Inflammatory macrophage treated with lipopolysaccharide for 1 hour (primary cell): ENCODE data around the gene MOB3C.

Experiments
- DNase-seq, 2 donors: peaks; one replicate each; pipeline ENCODE4 v3.0.0-alpha.2; 2020 to 2022

The MOB3C gene

DNA sequence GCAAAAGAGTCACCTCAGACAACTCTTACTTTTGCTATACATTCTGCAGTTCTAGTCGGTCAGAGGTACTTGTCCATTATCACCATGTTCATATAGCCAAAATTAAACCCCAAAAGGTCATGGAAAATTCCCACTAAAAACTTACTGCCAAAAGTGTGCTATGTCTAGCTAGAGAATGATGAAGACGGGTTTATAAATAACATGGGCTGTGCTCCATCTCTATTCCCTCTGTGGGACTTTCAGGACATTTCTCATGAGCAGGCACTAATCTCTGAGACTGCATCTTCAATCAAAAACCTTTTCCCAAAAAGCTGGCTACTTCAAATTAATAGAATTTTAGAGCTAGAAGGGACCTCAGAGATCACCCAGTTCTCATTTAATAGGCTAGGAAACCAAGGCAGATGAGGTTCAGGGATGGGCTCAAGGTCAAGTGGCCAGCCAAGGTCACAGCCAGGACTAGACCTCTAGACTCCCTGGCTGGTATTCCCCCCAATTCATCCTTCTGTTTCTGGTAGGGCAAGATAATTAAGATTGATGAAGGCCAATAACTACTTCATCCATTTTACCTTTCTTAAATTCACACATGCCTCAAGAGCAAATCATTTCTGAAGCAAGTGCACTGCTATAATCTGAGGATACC lies 21.0 kb upstream of the MOB3C start:
- no peak for DNase-seq

DNA sequence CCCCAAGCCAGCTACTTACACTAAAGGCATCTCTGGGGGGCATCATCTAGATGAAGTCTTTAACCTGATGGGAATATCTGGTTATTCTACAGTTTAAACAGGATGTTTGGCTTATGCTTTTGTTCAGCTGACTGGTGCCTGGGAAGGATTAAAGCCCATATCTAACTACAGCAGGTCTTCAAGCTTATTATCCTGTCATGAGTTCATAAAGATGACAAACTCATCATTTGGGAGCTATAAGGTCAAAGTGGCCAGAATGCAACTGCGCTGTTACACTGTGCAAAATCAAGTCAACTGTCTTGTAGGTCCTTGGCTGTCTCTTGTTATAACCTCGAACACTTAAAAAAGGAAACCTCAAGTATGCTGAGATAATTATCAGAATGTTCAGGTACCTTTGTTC lies 18.6 kb upstream of the MOB3C start:
- no peak for DNase-seq

DNA sequence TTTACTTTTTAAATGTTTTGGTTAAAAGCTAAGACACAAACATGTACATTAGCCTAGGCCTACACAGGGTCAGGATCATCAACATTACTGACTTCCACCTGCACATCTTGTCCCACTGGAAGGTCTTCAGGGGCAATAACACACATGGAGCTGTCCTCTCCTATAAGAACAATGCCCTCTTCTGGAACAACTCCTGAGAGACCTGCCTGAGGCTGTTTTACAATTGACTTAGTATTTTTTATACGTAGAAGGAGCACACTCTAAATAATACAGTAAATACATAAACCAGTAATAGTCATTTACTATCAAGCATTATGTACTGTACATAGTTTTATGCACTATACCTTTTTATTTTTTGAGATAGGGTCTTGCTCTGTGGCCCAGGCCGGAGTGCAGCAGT lies 14.1 kb upstream of the MOB3C start:
- no peak for DNase-seq

DNA sequence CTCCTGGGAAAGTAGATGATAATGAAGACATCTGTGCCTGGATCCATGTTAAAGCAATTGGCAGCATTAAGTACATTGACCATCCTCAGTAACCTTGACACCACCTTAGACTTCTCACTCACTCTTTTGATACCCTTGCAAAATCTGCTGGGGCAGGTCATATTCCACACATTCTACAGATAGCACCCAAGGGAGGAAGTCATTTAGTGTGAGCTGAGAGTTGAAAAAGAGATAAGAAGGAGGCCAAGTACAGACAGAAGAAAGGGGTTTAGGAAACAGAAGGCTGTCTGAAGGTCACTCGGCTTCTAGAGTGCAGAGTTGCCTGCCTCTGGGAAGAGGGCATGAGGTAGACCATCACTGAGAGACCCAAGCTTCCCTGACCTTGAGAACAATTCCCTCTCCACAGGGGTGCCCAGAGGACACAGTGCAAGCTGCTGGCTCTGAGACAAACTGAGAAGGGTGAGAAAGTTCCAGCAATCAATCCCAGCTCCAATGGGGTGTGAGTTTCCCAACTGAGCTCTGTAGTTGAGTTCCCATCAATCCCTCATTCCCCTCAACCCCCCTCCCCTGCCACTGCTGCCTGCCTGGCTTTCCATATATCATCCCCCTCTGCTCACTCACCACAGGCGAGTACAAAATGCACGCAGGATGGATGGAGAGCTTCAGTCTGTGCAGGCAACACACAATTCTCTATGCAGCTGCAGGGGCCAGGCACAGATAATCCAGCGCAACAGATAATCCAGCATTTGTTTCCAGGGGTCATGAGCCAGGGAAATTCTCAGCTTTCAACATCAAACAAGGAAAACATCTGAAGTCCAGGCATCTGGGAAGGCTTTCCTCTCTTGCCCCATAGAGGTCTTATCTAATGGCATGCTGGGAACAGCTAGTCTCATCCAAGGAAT lies 7.4 kb upstream of the MOB3C start:
- DNase-seq: no peak

DNA sequence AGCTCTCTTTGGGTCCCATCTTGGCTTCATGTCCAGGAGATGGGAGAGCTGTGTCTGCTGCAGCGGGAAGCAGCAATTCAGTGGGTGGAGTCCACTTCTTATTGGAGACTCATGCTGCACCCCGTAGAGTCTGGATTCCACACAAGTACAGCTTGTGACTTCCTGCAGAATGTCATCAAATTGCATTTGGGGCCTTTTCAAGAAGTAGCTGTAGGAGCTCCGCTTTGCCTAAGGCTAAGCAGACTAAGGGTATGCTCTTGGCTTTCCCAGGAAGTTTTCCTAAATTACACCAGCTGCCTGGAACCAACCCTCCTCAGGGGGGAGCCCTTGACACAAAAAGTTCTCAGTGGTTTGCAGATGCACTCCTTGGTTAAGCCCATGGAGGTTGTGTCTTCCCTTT lies 5.7 kb upstream of the MOB3C start:
- peak; percentile 59 to 60 for DNase-seq

- DNase-seq: no peak
Observed at GRCh38 chr1:46621930-46622329, 5.3 kb upstream of the MOB3C start.

GRCh38 chr1:46619656-46620258 lies 3.1 kb upstream of the MOB3C start:
- no peak for DNase-seq

GRCh38 chr1:46618754-46619415 lies 2.3 kb upstream of the MOB3C start:
- peak; percentile 33 to 48 for DNase-seq

- DNase-seq: no peak
Observed at GRCh38 chr1:46617833-46618232, 1.2 kb upstream of the MOB3C start.

DNA sequence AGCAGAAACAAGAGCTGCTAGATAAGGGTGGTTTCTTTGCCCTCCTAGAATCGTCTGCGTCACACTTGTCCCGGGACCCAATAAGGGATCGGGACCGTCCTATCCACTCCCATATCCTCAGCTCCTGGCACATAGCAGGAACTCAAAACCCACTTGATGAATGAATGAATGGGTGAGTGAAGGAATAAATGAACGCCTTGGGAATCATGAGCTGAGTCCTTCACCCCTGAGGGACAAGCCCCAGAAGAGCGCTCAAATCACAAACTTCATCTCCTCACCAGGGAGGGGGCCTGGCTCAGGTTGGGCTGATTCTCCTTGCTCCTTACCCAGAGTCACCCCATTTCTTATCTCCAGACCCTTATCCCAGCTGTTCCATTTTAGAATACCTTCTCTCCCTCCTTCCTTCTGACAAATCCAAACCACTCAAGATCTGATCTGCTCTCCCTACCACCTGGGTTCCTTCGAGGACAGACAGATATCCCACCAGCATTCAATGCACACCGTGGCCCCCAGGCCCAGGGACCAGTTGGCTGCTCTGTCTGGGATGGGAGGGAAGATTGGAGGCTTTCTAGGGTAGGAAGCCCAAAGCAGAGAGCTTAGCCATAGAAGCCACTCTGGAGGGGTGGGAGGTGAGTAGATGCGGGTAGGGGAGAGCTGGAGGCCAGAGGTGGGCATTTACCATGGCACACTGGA lies 643 bp upstream of the MOB3C start:
- no peak for DNase-seq

DNA sequence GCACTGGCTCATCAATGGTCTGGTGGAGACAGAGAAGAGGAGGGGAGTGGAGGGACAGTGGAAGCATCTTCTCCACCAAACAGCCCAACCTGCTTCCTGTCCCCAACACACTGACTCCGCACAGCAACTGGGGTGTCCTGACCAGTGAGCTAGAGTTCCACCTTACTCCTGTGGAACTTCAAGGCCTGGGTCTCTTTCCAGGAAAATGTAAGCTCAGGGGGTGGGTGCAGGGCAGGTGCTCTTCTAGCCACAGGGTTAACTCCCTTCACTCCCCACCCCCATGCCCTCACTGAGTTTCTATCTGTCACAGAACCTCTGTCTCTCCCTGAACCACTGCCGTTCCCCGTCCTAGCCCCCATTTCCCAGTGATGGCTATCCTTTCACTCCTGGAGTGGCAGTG lies 876 bp downstream of the MOB3C start:
- no peak for DNase-seq

DNA sequence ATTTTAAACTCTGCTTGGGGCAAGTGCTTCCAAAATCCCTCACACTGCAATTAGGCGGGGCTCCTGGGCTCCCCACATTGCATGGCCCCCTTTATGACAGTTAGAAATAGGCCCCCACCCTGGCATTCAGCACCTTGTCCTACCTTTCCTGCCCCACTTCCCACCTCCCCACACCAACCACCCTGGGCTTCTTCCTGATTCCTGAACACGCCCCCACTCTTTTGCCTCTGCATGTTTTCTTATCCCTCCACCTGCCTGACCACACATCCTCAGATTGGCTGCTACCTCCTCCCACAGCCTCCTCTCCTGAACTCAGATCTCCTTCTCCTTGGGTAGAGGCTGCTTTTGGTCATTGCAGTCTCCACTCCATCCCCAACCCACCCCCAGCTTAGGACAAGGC lies 1.5 kb downstream of the MOB3C start:
- no peak for DNase-seq

- no peak for DNase-seq
Observed at GRCh38 chr1:46614604-46614984, 2.0 kb downstream of the MOB3C start.

- peak; percentile 85 to 91 for DNase-seq
Observed at GRCh38 chr1:46613661-46614603, 2.7 kb downstream of the MOB3C start.

DNA sequence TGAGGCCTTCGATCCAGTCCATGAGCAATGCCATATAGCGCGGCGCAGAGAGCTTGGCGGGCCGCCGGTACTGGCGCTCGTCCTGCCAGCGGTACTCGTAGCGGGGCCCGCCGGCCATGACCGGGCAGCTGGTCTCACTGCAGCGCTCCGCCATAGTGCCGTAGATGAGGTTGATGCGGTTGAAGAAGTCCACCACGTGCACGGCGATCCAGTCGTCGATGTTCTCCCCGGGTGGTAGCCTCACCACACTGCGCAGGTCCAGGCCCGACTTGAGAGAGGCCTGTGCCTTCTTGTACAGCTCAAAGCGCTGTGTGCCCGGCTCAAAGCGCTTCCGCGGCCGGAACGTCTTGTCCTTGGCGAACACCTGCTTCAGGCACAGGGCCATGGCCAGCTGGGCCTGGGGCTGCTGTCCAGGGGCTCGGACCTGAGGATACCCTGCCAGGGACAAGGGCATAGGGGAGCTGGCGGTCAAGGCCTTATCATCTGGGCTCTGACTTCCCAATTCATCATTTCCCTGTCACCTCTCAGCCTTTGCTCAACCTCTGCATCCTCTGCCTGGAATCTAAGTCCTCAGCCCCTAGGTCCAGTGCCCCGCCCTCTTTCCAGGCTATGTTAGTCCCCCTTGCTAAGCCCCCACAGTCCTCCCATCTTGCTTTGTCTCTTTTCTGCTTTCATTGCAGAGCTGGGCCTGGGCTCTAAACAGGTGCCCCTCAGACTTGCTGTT lies 3.5 kb downstream of the MOB3C start:
- DNase-seq: peak in 1 of 2 donors; percentile 15

DNA sequence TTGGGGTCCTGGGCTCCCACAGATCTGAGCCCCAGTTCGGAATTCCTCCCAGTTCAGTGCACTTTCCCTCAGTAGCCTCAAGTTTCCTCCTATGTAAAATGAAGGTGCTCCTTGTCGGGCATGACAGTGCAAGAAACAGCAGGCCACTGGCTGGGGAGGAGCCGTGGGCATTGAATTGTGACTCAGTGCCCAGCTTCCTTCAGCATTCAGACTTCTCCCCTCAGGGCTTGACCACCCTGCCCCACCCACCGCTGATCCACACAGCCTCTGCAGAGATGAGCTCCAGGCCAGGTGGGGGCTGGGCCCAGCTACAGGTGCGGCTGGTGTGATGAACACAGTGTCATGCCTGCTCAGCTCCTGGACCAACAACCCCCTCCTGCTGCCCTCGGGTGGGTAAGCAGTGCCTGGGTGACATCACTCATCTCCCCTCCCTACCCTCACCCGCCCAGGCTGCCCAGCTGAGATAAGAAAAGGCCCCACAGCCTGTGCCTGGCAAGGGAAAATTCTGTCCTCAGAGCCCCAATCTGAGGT lies 4.9 kb downstream of the MOB3C start:
- DNase-seq: peak; percentile 55 to 61

DNA sequence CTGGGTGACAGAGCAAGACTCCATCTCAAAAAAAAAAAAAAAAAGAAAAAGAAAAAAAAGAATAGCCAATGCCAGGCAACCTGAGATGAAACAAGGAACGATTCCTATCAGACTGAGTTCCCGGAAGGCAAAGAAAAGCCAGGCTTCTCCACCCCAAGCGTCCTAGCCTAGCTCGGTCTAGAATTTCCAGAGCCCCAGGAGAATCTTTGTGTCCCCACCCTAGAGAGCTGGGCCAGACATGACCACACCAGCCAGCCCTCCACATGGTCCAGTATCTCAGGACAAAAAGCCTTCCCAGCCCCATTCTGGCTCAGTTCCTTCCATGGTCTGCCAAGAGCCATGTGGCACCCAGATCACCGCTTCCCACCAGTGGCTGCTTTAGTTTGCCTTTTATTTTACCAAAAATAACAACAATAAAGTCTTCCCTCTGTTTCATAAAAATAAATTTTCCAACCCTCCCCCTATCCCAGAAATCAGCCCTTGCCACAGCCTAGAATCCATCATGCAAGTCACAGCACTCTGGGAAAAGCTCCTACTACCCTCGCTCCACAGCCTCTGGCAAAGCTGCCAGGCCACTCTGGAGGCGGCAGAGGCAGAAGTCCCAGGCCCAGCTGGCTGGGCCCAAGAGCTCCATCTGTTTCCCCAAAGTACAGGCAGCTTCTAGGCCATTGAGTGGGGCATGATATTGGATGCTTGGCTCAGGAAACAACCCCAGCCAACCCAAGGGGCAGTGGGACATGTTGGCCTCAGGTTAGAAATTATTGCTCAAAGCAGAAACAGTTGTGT lies 9.1 kb downstream of the MOB3C start:
- no peak for DNase-seq

DNA sequence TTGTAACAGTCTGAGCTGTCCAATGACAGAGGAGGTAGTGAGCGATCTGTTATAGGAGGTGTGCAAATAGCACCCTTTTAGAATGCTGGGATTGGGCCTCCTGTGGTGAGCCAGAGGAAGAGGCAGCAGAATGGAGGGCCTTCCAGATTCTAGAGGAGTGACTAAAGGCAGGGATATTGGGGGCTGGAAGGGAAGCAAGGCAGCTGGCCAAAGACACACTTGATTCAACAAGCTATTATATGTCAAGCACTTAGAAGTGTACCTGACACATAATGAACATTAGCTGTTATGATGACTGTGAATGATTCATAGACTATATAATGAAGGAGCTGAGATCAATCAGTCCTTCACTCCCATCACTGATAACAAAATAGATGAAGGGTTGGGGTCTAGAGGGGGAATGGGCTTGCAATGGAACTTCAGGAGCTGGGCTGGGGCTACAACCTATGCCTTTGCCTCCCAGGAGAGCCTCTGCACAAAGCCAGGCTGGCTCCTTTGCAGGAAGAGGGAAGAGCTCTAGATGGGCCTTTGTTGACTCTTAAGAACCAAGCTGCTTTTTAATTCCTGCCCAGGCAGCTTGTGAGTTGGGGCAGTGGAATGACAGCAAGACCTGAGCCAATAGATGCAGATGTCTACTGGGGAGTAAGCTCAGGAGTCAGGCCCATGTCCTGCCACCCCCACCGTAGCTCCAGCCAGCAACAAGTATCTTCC lies 10.2 kb downstream of the MOB3C start:
- no peak for DNase-seq

- no peak for DNase-seq
Observed at GRCh38 chr1:46605232-46605631, 11.4 kb downstream of the MOB3C start.
